Measurements from ENCODE around the gene UGT2A1.

Gene UGT2A1

DNA sequence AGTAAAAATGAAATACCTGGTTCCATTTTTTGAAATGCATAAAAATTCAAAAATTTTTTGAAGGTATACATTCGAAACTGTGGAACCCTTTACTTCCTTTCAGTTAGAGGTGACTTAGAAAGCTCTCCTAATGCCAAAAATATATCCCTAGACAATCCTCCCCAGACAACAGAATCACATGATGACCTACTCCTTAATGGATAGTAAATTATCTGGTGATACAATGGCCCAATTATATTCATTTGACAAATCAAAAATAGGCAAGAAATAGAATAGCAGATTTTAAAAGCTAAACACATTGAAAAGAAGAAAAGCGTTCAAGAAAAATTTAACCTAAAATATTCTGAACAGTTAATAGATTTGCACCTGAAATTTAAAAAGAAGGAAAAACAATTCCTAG, 10.1 kb downstream of the UGT2A1 start:
- H3K4me2 ChIP-seq (ENCODE audit: insufficient read depth, low read length) = no peak overlapping the region
- no peaks in the 10 kb centered on the region for H3K27me3 ChIP-seq (ENCODE audit: insufficient read depth, low read length, poor library complexity)
- H3K9me3 ChIP-seq (ENCODE audit: insufficient read depth, low read length, severe bottlenecking) = no peaks in the 10 kb centered on the region
- no peaks in the 10 kb centered on the region for H4K20me1 ChIP-seq (ENCODE audit: insufficient read depth, low read length)
- no peaks in the 10 kb centered on the region for H3K79me2 ChIP-seq (ENCODE audit: insufficient read depth, low read length)
- no peak overlapping the region for H3K27ac ChIP-seq (ENCODE audit: low read length)
- H3K9ac ChIP-seq (ENCODE audit: low read depth, low read length) = no peak overlapping the region
- H2AFZ ChIP-seq (ENCODE audit: low read depth, low read length) = no peak overlapping the region
- H3K4me1 ChIP-seq (ENCODE audit: insufficient read depth, low read length) = no peaks in the 10 kb centered on the region
- ATAC-seq (ENCODE audit: insufficient read depth, low read depth) = no peak
- no peaks in the 10 kb centered on the region for H3K36me3 ChIP-seq (ENCODE audit: insufficient read depth, low read length)
- TF ChIP-seq, protein P1, sequence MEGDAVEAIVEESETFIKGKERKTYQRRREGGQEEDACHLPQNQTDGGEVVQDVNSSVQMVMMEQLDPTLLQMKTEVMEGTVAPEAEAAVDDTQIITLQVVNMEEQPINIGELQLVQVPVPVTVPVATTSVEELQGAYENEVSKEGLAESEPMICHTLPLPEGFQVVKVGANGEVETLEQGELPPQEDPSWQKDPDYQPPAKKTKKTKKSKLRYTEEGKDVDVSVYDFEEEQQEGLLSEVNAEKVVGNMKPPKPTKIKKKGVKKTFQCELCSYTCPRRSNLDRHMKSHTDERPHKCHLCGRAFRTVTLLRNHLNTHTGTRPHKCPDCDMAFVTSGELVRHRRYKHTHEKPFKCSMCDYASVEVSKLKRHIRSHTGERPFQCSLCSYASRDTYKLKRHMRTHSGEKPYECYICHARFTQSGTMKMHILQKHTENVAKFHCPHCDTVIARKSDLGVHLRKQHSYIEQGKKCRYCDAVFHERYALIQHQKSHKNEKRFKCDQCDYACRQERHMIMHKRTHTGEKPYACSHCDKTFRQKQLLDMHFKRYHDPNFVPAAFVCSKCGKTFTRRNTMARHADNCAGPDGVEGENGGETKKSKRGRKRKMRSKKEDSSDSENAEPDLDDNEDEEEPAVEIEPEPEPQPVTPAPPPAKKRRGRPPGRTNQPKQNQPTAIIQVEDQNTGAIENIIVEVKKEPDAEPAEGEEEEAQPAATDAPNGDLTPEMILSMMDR (IDR thresholded peaks at IDR 0.05; ENCODE audit: borderline replicate concordance, extremely low read depth, low read length, poor library complexity, severe bottlenecking) = no peak
- TF ChIP-seq EZH2 (IDR thresholded peaks at IDR 0.05; ENCODE audit: borderline replicate concordance, low read depth, low read length, severe bottlenecking) = no peak
- H3K4me3 ChIP-seq (ENCODE audit: low read depth in 1 of 2, low read length in 2 of 2) = no peak overlapping the region
- DNase-seq = no peak

DNA sequence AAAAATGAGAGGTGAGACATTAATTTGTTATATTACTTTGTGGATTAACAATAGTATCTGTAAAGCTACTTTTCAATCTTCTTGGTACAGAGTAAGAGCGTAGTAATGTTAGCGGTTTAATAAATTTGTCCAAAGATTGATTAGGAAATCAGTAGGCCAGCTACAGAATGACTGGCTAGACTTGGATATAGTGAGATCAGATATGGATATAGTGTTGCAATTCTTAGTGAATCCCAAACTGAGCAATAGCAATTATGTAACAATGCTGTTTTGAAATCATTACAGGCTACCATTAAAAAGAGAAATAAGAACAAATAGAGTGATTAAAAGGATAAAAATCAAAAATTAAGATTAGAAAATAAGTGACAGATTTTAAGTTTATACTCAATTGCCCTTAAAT, 12.8 kb downstream of the UGT2A1 start:
- no peak for ATAC-seq (ENCODE audit: insufficient read depth, low read depth)
- TF ChIP-seq EZH2 (IDR thresholded peaks at IDR 0.05; ENCODE audit: borderline replicate concordance, low read depth, low read length, severe bottlenecking) = no peak
- TF ChIP-seq, protein P1 (IDR thresholded peaks at IDR 0.05; ENCODE audit: borderline replicate concordance, extremely low read depth, low read length, poor library complexity, severe bottlenecking) = no peak

DNA sequence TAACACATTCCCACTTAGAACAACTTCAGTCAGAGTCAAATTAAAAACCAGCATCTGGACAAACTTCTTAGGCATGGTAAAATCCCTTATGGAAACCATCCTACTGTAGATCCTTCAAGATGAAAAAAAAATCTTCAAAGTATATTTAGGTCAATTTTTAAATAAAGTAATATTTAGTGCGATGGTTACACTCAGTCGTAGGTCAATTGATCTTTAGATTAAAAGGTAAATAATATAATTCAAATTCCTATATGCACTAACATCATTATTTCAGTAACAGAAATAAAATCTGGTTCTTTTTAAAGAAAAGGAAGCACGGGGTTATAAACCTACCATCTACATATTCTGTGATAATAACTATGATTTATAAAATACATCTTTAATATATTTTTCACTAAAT, 13.5 kb downstream of the UGT2A1 start, which contains the start of gene UGT2A2:
TSS of gene UGT2A2 (minus strand) at position 101 of the 400 bp plus-strand sequence. CDS start at position 99, 2 bp downstream.
- Histone ChIP-seq H4K20me1 (ENCODE audit: insufficient read depth, low read length) (no peaks in the 10 kb centered on the region), H3K9me3 (ENCODE audit: insufficient read depth, low read length, severe bottlenecking) (no peaks in the 10 kb centered on the region), H3K27me3 (ENCODE audit: insufficient read depth, low read length, poor library complexity) (no peaks in the 10 kb centered on the region), H3K4me1 (ENCODE audit: insufficient read depth, low read length) (no peaks in the 10 kb centered on the region), H3K4me3 (ENCODE audit: low read depth in 1 of 2, low read length in 2 of 2) (no peak within 1 kb of the TSS), H3K36me3 (ENCODE audit: insufficient read depth, low read length) (no peaks in the 10 kb centered on the region), H2AFZ (ENCODE audit: low read depth, low read length) (no peak within 1 kb of the TSS), H3K27ac (ENCODE audit: low read length) (no peak within 1 kb of the TSS), H3K9ac (ENCODE audit: low read depth, low read length) (no peak within 1 kb of the TSS), H3K4me2 (ENCODE audit: insufficient read depth, low read length) (no peak within 1 kb of the TSS), H3K79me2 (ENCODE audit: insufficient read depth, low read length) (no peaks in the 10 kb centered on the region)
- ATAC-seq (ENCODE audit: insufficient read depth, low read depth) (no peak), DNase-seq (no peak)
- TF ChIP-seq, protein P1 (IDR thresholded peaks at IDR 0.05; ENCODE audit: borderline replicate concordance, extremely low read depth, low read length, poor library complexity, severe bottlenecking) = no peak
- TF ChIP-seq EZH2 (IDR thresholded peaks at IDR 0.05; ENCODE audit: borderline replicate concordance, low read depth, low read length, severe bottlenecking) = no peak

More for the DNA sequence above, 12.8 kb downstream of the UGT2A1 start:
- Histone ChIP-seq H3K36me3 (ENCODE audit: insufficient read depth, low read length) (no peaks in the 10 kb centered on the region), H3K9ac (ENCODE audit: low read depth, low read length) (no peak overlapping the region), H2AFZ (ENCODE audit: low read depth, low read length) (no peak overlapping the region), H4K20me1 (ENCODE audit: insufficient read depth, low read length) (no peaks in the 10 kb centered on the region), H3K4me1 (ENCODE audit: insufficient read depth, low read length) (no peaks in the 10 kb centered on the region), H3K27me3 (ENCODE audit: insufficient read depth, low read length, poor library complexity) (no peaks in the 10 kb centered on the region), H3K27ac (ENCODE audit: low read length) (no peak overlapping the region), H3K79me2 (ENCODE audit: insufficient read depth, low read length) (no peaks in the 10 kb centered on the region), H3K4me3 (ENCODE audit: low read depth in 1 of 2, low read length in 2 of 2) (no peak overlapping the region), H3K4me2 (ENCODE audit: insufficient read depth, low read length) (no peak overlapping the region), H3K9me3 (ENCODE audit: insufficient read depth, low read length, severe bottlenecking) (no peaks in the 10 kb centered on the region)
- no peak for DNase-seq

All from DND-41 (cell line).